ENCODE results near the gene BRMS1.
A peak's percentile ranks its signal among the peaks of the same experiment; 100 is the strongest.

BRMS1 gene

DNA sequence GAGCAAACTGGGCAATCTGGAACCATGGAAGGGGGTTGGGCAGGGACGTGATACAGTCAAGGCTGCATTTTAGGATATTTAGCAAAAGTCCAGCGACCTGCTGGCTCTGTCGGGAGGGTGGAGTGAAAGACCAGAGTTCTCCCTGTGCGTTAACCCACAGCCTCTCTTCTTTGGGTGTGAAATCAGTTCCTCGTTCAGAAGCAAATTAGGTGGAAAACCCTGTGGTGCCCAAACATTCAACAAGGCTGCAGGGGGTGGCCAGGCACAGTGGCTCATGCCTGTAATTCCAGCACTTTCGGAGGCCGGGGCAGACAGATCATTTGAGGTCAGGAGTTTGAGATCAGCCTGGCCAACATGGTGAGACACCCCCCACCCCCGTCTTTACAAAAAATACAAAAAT, 47.3 kb downstream of the BRMS1 start:
- no peak for DNase-seq

DNA sequence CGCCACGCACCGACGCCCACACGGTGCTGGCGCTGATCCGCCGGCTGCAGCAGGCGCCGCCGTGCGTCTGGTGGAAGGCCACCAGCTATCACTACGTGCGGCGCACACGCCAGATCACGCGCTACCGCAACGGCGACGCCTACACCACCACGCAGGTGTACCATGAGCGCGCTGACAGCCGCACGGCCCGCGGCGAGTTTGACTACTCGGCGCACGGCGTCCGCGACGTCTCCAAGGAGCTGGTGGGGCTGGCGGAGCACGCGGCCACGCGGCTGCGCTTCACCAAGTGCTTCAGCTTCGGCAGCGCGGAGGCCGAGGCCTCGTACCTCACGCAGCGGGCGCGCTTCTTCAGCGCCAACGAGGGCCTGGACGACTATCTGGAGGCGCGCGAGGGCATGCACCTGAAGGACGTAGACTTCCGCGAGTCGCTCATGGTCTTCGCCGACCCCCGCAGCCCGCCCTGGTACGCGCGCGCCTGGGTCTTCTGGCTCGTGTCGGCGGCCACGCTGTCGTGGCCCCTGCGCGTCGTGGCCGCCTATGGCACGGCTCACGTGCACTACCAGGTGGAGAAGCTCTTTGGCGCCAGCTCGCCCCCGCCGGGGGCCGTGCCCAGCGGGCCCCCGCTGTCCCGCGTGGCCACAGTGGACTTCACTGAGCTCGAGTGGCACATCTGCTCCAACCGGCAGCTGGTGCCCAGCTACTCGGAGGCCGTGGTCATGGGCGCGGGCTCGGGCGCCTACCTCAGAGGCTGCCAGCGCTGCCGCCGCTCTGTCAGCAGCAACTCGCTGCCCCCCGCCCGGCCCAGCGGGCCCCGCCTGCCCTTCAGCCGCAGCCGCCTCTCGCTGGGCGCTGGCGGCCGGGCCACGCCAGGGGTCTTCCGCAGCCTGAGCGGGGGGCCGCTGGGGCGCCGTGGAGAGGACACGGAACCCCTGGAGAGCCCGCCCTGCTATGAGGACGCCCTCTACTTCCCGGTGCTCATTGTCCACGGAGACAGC, 50.0 kb downstream of the BRMS1 start:
- no peak for DNase-seq

DNA sequence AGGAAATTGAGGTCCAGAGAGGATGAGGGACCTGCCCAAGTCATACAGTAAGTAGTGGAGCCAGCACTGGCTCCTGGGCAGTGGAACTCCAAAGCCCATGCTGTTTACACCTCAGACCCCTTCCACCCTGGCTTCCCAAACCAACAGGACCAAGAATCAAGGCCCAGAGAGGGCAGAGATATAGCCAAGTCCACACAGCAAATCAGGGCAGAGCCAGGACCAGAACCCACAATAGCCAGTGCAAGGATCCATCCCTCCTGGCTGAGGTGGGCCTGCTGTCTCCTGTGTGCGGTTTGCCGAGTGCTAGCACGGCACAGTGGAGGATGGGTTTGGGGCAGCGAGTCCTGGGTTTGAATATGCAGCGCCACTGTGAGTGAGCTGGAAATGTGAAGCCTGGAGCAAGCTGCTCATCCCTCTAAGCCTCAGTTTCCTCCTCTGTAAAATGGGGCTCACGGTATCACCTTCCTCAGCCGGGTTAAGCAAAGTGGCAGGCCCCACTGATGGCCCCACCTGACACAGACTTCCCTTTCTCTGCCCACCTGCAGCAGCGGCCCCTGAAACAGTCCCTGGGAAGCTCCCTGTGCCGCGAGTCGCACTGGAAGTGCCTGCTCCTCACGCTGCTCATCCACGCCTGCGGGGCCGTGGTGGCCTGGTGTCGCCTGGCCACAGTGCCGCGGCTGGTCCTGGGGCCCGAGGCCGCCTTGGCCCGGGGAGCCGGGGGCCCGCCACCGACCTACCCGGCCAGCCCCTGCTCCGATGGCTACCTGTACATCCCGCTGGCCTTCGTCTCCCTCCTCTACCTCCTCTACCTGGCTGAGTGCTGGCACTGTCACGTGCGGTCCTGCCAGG, 50.9 kb downstream of the BRMS1 start:
- no peak for DNase-seq

DNA sequence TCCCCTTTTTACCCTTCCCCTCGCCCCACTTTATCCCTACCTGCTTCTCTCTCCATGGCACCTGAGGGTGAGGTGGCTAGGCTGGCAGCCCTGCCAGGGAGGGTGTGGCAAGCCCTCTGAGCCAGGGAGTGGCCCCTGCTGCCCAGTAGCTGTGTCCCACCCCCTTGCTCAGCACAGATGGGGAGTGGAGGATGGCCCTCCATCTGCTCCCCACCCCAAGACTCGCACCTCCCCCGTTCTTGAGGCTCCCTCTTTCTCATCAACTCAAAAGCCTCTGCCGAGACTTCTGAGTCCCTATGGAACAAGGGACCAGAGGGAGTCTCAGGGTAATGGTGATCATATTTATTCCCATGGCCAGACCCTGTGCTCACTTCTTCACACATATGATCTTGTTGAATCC, 51.6 kb downstream of the BRMS1 start:
- no peak for DNase-seq

DNA sequence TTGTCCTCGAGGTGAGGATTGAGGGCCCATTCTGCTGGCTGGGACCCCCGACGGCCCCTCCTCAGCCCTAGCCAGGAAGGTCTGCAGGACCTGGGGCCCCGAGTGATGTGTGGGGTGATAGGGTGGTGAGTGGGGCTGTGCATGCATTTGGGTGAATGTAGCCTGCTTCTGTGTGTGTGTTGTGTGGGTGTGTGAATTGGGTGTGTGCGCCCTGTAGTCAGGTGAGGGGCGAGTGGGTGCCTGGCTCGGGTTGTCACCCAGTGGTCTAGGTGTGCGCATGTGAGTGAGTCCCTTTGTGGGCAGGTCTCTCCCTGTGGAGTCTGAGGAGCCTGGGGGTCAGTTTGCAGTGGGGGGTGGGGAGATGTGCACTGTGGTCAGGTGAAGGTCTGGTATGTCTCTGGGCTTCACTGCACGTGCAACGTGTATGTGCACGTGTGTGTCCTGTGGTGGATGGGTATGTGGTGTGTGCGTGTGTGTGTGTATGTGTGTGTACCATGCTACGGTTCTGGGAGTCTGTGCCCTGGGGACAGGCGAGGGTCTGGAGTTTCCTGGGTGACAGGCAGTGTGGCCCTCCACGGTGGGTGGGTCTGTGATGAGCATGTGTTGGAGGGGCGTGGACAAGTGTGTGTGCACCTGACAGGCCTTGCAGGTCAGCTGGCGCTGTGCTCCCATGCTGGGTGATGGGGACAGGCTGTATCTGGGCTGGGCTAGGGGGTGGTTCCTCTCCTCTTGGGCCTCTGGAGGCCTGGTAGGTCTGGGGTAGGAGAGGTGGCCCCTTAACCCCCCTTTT, 52.2 kb downstream of the BRMS1 start:
- DNase-seq: no peak

DNA sequence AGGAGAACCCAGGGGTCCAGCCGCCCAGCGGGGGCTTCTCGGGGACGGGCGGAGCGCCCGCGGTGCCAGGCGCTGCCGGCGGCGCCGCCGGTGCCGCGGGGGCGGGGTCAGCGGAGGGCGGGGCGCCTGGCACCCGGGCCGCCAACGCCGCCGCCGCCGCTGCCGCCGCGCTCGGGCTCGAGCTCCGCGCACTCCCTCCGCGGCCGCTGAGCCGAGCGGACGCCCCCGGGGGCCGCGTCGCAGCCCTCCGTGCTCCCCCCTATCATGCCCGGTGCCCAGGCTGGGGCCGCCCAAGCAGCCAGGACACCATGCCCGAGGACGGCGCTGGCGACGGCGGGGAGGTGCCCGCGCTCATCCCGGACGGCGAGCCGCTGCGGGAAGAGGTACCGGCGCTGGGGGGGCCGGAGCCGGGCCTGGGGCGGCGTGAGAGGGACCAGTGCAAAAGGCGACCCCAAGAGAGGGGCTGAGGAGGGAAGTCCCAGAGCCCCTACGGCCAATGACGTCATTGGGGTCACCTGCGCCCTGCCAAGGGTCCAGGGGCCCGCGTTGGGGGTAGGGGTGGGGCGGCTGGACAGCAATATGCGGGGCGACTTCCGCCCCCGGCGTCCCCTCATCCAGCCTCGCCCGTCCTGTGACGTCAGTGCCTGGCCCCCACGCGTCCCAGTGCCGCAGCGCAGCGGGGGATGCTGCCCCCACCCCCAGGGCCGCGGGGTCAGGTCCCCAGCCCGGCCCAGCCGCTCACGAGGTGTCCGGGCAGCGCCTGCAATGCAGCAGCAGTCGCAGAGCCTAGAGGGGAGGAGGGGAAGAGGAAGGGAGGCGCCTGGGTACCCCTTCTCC, 53.0 kb downstream of the BRMS1 start, which contains the start of gene TMEM151A:
TMEM151A (plus strand) TSS at position 189 of the 837 bp plus-strand sequence; CDS start at position 309, 120 bp downstream.
- DNase-seq: peak in 1 of 2 experiments; percentile 28

DNA sequence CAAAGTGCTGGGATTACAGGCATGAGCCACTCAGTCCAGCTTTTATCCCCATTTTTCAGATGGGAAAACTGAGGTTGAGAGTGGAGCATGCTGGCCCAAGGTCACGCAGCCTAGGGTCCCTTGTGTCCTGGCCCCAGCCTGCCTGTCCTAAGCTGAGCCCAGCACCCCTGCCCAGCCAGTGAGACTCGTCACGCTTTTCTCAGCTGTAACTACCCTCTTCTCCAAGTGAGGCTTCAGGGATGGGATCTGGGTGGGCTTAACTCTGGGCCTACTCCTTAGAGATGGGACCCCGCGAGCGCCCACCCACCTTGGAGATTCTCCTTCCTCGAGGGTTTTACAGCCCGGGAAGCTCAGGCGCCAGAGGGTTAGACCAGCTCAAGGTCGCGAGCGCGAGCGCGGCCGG, 53.6 kb downstream of the BRMS1 start:
- no peak for DNase-seq

DNA sequence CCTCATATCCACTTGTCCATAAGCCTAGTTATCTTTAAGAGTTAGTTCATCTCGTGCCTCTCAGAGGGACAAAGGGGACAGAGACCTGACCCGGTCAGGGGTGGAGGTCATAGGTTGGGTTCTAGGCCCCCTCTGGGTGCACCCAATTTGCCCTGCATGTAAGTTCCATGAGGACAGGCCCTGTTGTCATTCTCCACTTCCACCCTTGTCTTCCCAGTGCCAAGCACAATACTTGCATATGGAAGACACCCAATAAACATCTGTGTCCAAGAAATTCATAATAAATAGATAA, 54.6 kb downstream of the BRMS1 start:
- no peak for DNase-seq

DNA sequence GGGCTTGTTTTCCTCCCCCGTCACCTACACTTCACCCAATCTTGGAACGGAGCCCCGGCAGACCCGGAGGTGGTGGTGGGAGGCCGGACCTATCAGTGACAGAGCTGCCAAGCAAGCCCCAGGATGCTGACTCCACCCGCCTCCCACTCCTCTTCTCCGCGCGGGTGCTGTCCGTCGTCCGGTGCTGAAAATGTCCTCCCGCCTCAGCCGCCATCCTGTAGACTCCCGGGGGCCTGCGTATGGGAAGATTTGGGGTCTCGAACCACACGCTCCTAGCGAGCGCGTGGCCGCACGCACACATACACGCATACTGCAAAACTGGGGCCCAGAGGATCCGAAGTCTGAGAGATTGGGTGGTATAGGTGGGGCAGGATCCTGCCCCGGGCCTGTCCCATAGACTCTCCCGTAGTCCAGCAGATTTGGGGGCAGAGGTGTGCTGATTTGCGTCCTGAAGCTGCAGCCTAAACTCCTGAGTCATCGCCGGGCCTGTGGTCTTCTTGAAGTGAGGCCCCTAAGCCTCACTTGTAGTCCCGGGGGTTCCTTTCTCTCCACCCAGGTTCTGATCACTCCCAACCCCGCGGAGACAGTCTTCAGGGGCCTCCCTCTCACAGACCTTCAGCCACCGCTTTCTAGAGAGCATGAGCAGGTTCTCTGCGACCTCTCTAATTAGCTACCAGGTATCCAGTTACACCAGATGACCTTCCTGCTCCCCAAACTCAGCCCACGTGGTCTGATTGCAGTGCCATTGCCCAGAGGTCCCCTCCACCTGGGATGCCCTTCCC, 55.2 kb downstream of the BRMS1 start:
- no peak for DNase-seq

DNA sequence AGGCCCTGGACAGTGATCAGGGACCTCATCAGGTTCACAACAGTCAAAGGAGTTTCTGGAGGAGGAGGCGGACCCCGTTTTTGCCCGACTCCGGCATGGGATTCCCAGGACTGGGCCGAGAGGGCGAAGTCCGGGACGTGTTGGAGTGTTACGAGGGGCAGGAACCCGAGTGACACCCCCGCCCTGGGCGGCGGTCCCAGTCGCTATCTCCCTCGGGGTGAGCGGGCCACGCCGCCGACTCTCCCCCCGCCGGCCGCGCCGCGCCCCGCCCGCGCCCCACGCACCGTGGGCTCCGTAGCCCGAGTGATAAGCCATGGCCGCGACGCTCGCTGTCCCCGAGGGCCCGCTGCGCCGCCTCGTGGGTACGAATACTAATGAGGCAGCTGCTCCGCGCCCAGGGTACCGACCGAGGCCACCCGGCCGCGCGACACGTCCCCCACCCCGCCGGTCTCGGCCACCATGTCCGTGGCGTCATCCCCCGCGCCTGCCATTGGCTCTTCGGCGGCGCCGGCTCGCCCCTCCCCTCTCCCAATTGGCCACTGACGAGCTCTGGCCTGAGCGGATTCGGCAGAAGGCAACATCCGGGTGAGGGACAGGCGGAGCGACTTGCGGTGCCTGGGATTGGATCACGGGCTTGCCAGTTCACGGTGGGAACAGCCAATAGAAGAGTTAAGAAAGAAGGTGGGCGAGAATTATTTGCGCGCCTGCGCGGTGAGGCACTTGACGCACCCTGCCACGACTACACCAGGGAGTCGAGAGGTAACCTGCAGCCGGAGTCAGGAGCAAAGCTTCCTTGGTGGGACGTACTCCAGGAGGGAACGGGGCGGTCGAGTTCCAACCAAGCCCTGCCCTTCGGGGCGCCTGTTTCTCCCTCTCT, 56.0 kb downstream of the BRMS1 start, which contains the start of gene YIF1A:
YIF1A (minus strand) TSS at position 473 of the 877 bp plus-strand sequence; CDS start at position 315, 158 bp downstream.
- peak; percentile 98 to 99 for DNase-seq

DNA sequence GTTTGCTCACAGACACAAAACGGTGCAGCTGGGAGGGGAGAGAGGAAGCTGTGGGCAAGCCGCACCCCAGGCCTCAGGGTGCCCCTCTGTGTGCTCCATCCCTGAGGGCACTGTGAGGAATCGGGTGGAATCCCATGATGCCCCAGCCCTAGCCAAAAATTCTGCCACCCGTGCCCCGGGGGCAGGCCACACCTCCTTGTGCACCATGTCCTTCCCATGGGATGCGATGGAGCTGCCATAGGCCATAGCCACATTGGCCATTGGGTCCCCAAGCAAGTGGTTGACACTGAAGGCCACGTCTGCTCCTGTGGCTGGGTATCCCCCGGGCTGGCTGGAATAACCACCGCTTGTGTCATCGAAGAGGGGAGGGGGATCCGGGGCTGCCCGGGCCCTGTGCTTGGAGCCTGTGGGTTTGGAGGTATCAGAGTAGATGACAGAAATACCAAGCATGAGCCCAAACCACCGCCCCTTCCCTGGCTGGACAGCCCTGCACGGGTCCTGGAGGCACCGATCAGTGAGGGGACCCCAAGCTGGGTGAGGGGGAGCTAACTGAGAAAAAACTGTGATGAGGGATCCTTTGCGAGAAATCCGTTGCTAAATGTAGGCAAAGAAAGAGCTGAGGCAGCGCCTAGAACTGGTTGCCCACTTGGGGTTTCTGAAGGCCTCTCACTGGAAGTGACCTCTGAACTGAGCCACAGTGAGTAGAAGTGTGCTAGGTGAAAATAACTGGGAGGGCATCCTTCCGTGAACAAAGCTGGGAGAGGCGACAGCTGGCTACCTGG, 56.8 kb downstream of the BRMS1 start:
- DNase-seq: no peak
